GM12872 (cell line): ENCODE results near the gene GOLGA8M.
"Not testable (repeated sequence)": the region's sequence is repeated elsewhere in the genome, so short reads cannot be mapped to it uniquely, and the experiment has no call there.

Source experiments
- CTCF ChIP-seq: IDR thresholded peaks from 3 replicates; pipeline ENCODE4 v1.5.1; 2011; ENCODE audit warnings: low read depth, mild to moderate bottlenecking, low read length, moderate library complexity; ENCODE audit not compliant: insufficient read depth

The GOLGA8M gene

GRCh38 chr15:28712270-28712669 lies at the start of gene GOLGA8M:
TSS of gene GOLGA8M (minus strand) at chr15:28712421. CDS start at chr15:28712323, 98 bp downstream.
- not testable (repeated sequence) for TF ChIP-seq CTCF

GRCh38 chr15:28728061-28728460 lies 15.8 kb upstream of the GOLGA8M start:
- TF ChIP-seq CTCF = peak; percentile 9; the same call in 1 of the 3 replicates

GRCh38 chr15:28726102-28726501 lies 13.9 kb upstream of the GOLGA8M start:
- TF ChIP-seq CTCF = no peak

GRCh38 chr15:28725556-28725955 lies 13.3 kb upstream of the GOLGA8M start:
- TF ChIP-seq CTCF = no peak
